ENCODE results near the gene KCNK7. TPM values are rescaled to one million over a fixed set of nuclear protein-coding genes. Genes with fewer than 3 reads are reported as not detected.

KCNK7 gene
- total and polyA plus RNA-seq, 2 donors (not counting 3 experiments of a cell fraction or from before 2014, with no cell fraction given) = 0.17 to 0.60 TPM

- Histone ChIP-seq H3K79me2 (ENCODE audit: control insufficient read depth, insufficient read depth, low read length) (peaks cover 21% of the 10 kb centered on the region), H3K36me3 (ENCODE audit: control insufficient read depth in 2 of 2, extremely low read depth in 1 of 2, insufficient read depth in 2 of 2, low read length in 2 of 2) (peaks cover 0 to 33% of the 10 kb centered on the region in 2 experiments), H4K20me1 (replicated peaks; ENCODE audit: control insufficient read depth, extremely low read depth, insufficient read depth, low read length) (no peaks in the 10 kb centered on the region), H3K4me2 (ENCODE audit: insufficient read depth, low read length) (no peak overlapping the region), H3K9ac (replicated peaks; ENCODE audit: extremely low read depth, insufficient read depth, low read length) (no peak overlapping the region), H3K9me1 (replicated peaks; ENCODE audit: control insufficient read depth, extremely low read depth, insufficient read depth, low read length) (no peaks in the 10 kb centered on the region), H3K9me3 (replicated peaks; ENCODE audit: control insufficient read depth, insufficient read depth, low read length) (no peaks in the 10 kb centered on the region), H3K4me3 (replicated peaks in 1 of 3; ENCODE audit: insufficient read depth in 1 of 3, low read depth in 1 of 3, low read length in 3 of 3) (no peak overlapping the region), H3K27me3 (ENCODE audit: control insufficient read depth in 2 of 2, insufficient read depth in 2 of 2, low read length in 2 of 2) (no peaks in the 10 kb centered on the region), H3K27ac (ENCODE audit: insufficient read depth, low read depth, low read length) (no peak overlapping the region), H3K4me1 (ENCODE audit: control insufficient read depth, extremely low read depth, insufficient read depth, low read length) (peaks cover 25% of the 10 kb centered on the region), H2AFZ (ENCODE audit: low read depth, low read length) (no peak overlapping the region)
- ChIA-PET CTCF (interaction anchor here (1.0 to 2.4 kb wide), 6 partner anchors 8 to 39 kb away, joined by 3 to 18 read pairs (median 8); partner anchors contain the start of genes FAM89B and SCYL1), POLR2A (no interaction called here)
- dilution Hi-C loops (cut with MboI; ENCODE audit: extremely low pct_ligation_motif_present, low sequenced_read_pairs) = no loop called here
- intact Hi-C loops (cut with micrococcal nuclease) = no loop called here
- DNase-seq (ENCODE audit: low read depth, low spot score) (no peak), FAIRE-seq (no peak)
- TF ChIP-seq EZH2 (IDR thresholded peaks at IDR 0.05; ENCODE audit: borderline replicate concordance, low read depth, low read length, severe bottlenecking) (no peak), GATA2 (IDR thresholded peaks at IDR 0.05; ENCODE audit: insufficient read depth, insufficient read length, low read depth, low read length) (no peak), POLR2AphosphoS5 (IDR thresholded peaks at IDR 0.05; ENCODE audit: insufficient read depth, low read depth, low read length) (no peak), MYC (IDR thresholded peaks at IDR 0.05; ENCODE audit: low read depth, low read length) (no peak), JUN (IDR thresholded peaks at IDR 0.05; ENCODE audit: borderline replicate concordance, insufficient read depth, insufficient read length, low read depth) (no peak), FOS (IDR thresholded peaks at IDR 0.05; ENCODE audit: borderline replicate concordance, insufficient read depth, low read length) (no peak), POLR2A (IDR thresholded peaks at IDR 0.05; ENCODE audit: low read depth, low read length) (no peak)
- BruUV-seq (replicated peaks) = no TSS peak
These were observed 43.1 kb downstream of the KCNK7 start for GRCh38 chr11:65552388-65552951.

Measured in endothelial cell of umbilical vein (primary cell).